Measurements from ENCODE around the gene TMEM179.

- TF ChIP-seq CTCF (IDR thresholded peaks at IDR 0.05; ENCODE audit: poor library complexity): no peak
- TF ChIP-seq EZH2 (IDR thresholded peaks at IDR 0.05; ENCODE audit: borderline replicate concordance): no peak
- no peak for TF ChIP-seq EZH2phosphoT487 (IDR thresholded peaks at IDR 0.05; ENCODE audit: low read depth, severe bottlenecking, unreplicated experiment)
Measured at GRCh38 chr14:104554608-104555429, 49.8 kb downstream of the TMEM179 start.
